Upper lobe of left lung (tissue), 6 donors: Measurements from ENCODE around the gene VAV3. TPM values are rescaled to one million over a fixed set of nuclear protein-coding genes. Genes with fewer than 3 reads are reported as not detected.

Source experiments
- ATAC-seq, 2 donors: fragments of 200-7000 bp; cut with Tn5 transposase; one replicate each; pipeline ENCODE4 v1.9.1; 2022; ENCODE audit warnings: mild to moderate bottlenecking in 2 of 2, moderate library complexity in 2 of 2; ENCODE audit not compliant: low FRiP score in 2 of 2
- DNase-seq, 2 donors: peaks; one replicate each; pipeline ENCODE4 v3.0.0-alpha.2; 2019 to 2020
- H3K27ac ChIP-seq, 4 donors: fragments of 200-600 bp; sonication (generic); one replicate each; pipeline ENCODE4 v1.5.1; 2016 to 2019
- H3K27me3 ChIP-seq, 4 donors: fragments of 200-600 bp; sonication (generic); one replicate each; pipeline ENCODE4 v1.5.1; 2017 to 2019
- H3K36me3 ChIP-seq, 4 donors: fragments of 200-600 bp; sonication (generic); one replicate each; pipeline ENCODE4 v1.5.1; 2016 to 2019
- H3K4me1 ChIP-seq, 4 donors: fragments of 200-600 bp; sonication (generic); one replicate each; pipeline ENCODE4 v1.5.1; 2018 to 2019
- H3K4me3 ChIP-seq, 4 donors: fragments of 200-600 bp; sonication (generic); one replicate each; pipeline ENCODE4 v1.5.1; 2017 to 2019; ENCODE audit warnings: mild to moderate bottlenecking in 2 of 4, moderate library complexity in 1 of 4
- H3K9me3 ChIP-seq, 4 donors: fragments of 200-600 bp; sonication (generic); one replicate each; pipeline ENCODE4 v1.5.1; 2018 to 2019
- EP300 ChIP-seq, 4 donors: sonication (generic); formaldehyde crosslinking; IDR thresholded peaks; one replicate each; pipeline ENCODE4 v1.5.1; 2017; ENCODE audit warnings: antibody characterized with exemption in 4 of 4, control low read depth in 2 of 4
- POLR2A ChIP-seq, 4 donors: fragments of 450-650 bp; IDR thresholded peaks; one replicate each; pipeline ENCODE4 v1.5.1; 2016 to 2017; ENCODE audit warnings: antibody characterized with exemption in 4 of 4, mild to moderate bottlenecking in 2 of 4
- POLR2AphosphoS5 ChIP-seq, 2 donors: sonication (generic); formaldehyde crosslinking; IDR thresholded peaks; one replicate each; pipeline ENCODE4 v1.5.1; 2017; ENCODE audit warnings: antibody characterized with exemption in 2 of 2
- WGBS, 2 donors: methylation state at CpG; one replicate each; pipeline ENCODE4 v1.1.5; 2017 to 2018; 5-methylcytosine and 5-hydroxymethylcytosine counted together
- total RNA-seq, 6 donors: library from RNA; depleted of rRNA in 4 of 6; stranded (reverse); fragments of >200 nt in 4 of 6; gene quantifications; one replicate each; pipeline versions ENCODE4 v1.1.0 to v1.2.1, GENCODE V29; 2016 to 2021
- TF ChIP-seq, protein P1 (sequence below), 6 experiments: fragments of 450-650 bp in 4 of 6; fragments of 200-600 bp in 2 of 6; sonication (generic) in 2 of 6; IDR thresholded peaks; one replicate each; pipeline ENCODE4 v1.5.1; 2016 to 2019; ENCODE audit warnings: antibody characterized with exemption in 6 of 6
- donor health status: DM: no; HTN: no; CAD: no; lungs with moderate emphysema.
- donor health status: DM: no; HTN: yes; CAD: no; lungs with severe emphysema.

The VAV3 gene
- total RNA-seq, 6 donors from 2014 or later, result 5.9 to 13.6 (median 7.8) TPM

DNA sequence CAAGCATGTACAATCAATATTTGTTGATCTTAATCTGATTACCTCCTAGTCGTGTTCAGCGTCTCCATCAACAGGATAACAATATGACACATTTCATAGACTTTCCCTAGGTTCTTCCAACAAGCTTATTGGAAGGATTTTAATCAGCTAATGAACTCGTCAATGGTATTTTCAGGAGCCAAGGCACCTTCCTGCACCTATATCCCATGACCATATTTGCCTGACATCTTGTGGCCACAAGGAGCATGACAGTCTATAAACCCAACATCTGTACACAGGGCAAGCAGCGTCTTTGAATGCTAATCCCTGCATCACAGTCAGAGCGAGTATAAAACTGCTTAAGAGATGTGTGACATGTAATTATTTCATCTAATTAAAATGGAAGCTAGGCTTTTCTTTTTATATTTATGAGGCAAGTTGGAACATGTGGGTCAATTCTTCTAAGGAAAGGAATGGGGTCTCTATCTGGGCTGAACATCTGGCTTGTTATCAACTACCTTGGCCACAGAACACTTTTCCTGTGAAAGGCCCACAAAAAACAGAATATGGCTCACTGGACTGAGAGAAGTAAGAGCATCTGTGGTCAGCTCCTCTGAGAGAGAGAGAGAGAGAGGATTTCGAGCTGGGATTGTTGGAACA lies 435.4 kb downstream of the VAV3 start:
- ATAC-seq (peak; percentile 74 to 75), DNase-seq (no peak)
- Histone ChIP-seq H3K9me3 (no peaks in the 10 kb centered on the region), H3K27ac (no peak overlapping the region), H3K4me1 (no peaks in the 10 kb centered on the region), H3K4me3 (no peak overlapping the region), H3K27me3 (no peaks in the 10 kb centered on the region), H3K36me3 (no peaks in the 10 kb centered on the region)
- TF ChIP-seq, protein P1, sequence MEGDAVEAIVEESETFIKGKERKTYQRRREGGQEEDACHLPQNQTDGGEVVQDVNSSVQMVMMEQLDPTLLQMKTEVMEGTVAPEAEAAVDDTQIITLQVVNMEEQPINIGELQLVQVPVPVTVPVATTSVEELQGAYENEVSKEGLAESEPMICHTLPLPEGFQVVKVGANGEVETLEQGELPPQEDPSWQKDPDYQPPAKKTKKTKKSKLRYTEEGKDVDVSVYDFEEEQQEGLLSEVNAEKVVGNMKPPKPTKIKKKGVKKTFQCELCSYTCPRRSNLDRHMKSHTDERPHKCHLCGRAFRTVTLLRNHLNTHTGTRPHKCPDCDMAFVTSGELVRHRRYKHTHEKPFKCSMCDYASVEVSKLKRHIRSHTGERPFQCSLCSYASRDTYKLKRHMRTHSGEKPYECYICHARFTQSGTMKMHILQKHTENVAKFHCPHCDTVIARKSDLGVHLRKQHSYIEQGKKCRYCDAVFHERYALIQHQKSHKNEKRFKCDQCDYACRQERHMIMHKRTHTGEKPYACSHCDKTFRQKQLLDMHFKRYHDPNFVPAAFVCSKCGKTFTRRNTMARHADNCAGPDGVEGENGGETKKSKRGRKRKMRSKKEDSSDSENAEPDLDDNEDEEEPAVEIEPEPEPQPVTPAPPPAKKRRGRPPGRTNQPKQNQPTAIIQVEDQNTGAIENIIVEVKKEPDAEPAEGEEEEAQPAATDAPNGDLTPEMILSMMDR (IDR thresholded peaks at IDR 0.05), result peak; percentile 68 to 82 (median 74)
- TF ChIP-seq EP300 (IDR thresholded peaks at IDR 0.05), result no peak
- TF ChIP-seq POLR2AphosphoS5 (IDR thresholded peaks at IDR 0.05), result no peak
- TF ChIP-seq POLR2A (IDR thresholded peaks at IDR 0.05), result no peak
- 18 to 20% methylated on average over 6 of the region's 6 CpGs for WGBS, 2 donors

DNA sequence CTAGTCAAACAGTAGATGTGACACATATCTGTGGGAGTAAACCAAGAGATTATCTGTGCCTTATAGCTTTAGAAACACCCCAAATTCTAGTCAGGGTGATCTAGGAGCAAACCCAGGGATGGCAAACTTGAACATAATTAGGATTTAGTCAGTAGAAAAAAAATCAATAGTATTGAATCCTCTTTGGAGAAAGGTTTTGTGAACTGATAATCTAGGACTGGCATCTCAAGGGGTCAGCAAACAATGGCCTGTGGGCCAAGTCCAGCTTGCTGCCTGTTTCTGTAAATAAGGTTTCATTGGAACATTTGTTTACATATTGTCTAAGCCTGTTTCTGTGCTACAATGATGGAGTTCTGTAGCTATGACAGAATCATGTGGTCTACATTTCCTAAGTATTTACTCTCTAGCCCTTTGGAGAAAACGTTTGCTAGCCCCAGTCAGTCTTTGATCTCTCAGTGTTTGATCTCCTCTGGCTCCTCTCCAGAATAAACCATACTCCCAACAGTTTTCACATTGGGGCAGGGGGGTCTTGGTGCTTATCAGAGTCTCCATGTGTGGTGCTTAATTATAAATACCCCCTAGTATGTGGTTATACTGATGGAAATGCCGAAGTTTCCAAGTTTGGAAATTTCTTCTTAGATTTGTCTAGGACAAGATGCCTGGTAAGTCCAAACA lies 438.3 kb downstream of the VAV3 start:
- ATAC-seq, result no peak
- Histone ChIP-seq H3K4me1 (no peaks in the 10 kb centered on the region), H3K27me3 (no peaks in the 10 kb centered on the region), H3K27ac (no peak overlapping the region), H3K36me3 (no peaks in the 10 kb centered on the region), H3K9me3 (no peaks in the 10 kb centered on the region), H3K4me3 (no peak overlapping the region)
- TF ChIP-seq POLR2A (IDR thresholded peaks at IDR 0.05), result no peak
- TF ChIP-seq POLR2AphosphoS5 (IDR thresholded peaks at IDR 0.05), result no peak
- TF ChIP-seq, protein P1 (IDR thresholded peaks at IDR 0.05), result no peak
- TF ChIP-seq EP300 (IDR thresholded peaks at IDR 0.05), result no peak
- WGBS, 2 donors, result 36 to 54% methylated on average over 2 of the region's 2 CpGs
- no peak for DNase-seq

DNA sequence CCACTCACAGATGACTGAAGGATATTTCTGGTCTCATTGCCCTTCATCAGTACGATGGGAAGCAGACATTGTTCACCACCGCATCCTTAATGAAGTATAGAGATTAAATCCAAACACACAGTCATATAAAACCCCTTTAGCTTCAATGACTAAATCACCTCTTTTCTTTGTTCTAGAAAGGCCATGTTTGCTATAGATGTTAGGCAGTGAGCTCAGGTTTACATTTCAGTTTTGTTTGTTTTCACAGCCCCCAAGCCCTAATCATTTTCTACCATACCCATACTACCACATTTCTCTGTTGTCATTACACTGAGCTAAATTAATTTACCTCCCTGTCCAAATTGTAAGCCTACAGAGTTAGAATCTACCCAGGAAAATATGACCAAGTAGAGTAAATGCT lies 439.0 kb downstream of the VAV3 start:
- ATAC-seq (no peak), DNase-seq (no peak)
- 94 to 100% methylated on average over 2 of the region's 2 CpGs for WGBS, 2 donors
- no peak for TF ChIP-seq POLR2AphosphoS5 (IDR thresholded peaks at IDR 0.05)
- TF ChIP-seq, protein P1 (IDR thresholded peaks at IDR 0.05), result no peak
- TF ChIP-seq EP300 (IDR thresholded peaks at IDR 0.05), result no peak
- no peak for TF ChIP-seq POLR2A (IDR thresholded peaks at IDR 0.05)
- H3K27me3 ChIP-seq, result no peaks in the 10 kb centered on the region
- H3K9me3 ChIP-seq, result no peaks in the 10 kb centered on the region
- no peaks in the 10 kb centered on the region for H3K36me3 ChIP-seq
- H3K4me3 ChIP-seq, result no peak overlapping the region
- no peak overlapping the region for H3K27ac ChIP-seq
- no peaks in the 10 kb centered on the region for H3K4me1 ChIP-seq

DNA sequence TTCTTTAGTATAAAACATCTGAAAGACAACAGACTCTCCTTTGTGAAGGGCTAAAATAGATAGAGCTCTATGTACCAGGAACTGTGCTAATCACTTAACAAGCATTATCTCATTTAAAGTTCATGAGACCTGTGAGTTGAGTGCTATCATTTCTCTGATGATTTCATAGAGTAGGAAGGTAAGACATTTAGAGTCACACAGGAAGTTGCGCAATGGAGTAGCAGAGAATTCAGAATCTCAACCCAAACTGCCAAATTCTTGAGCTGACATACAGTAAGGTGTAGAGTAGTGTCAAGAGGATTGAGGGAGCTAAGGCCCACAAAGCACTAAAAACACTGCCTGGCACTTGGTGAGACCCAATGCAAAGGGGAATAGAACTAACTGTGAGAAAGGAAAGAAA lies 439.8 kb downstream of the VAV3 start:
- Histone ChIP-seq H3K27me3 (no peaks in the 10 kb centered on the region), H3K9me3 (no peaks in the 10 kb centered on the region), H3K36me3 (no peaks in the 10 kb centered on the region), H3K27ac (no peak overlapping the region), H3K4me3 (no peak overlapping the region), H3K4me1 (no peaks in the 10 kb centered on the region)
- TF ChIP-seq POLR2A (IDR thresholded peaks at IDR 0.05) (no peak), EP300 (IDR thresholded peaks at IDR 0.05) (no peak), POLR2AphosphoS5 (IDR thresholded peaks at IDR 0.05) (no peak)
- TF ChIP-seq, protein P1 (IDR thresholded peaks at IDR 0.05), result no peak
- DNase-seq, result no peak
- WGBS, 2 donors, result 100% methylated on average over 1 of the region's 1 CpG
- no peak for ATAC-seq
